Left lung (tissue), 10 donors: ENCODE data around the gene DCXR. TPM values are rescaled to one million over a fixed set of nuclear protein-coding genes. Genes with fewer than 3 reads are reported as not detected.

Experiments used
- ATAC-seq: fragments of 200-7000 bp; cut with Tn5 transposase; one replicate; pipeline ENCODE4 v1.9.1; 2020; ENCODE audit warnings: moderate library complexity
- DNase-seq, 4 donors: peaks; one replicate each; pipeline ENCODE4 v3.0.0-alpha.2; 2013 to 2020
- H3K27ac ChIP-seq, 2 donors: fragments of 200-600 bp; sonication (generic) in 1 of 2; one replicate each; pipeline versions ENCODE4 v1.5.0 to v1.8.0; 2020 to 2021
- H3K27me3 ChIP-seq, 2 donors: fragments of 200-600 bp; sonication (generic) in 1 of 2; one replicate each; pipeline versions ENCODE4 v1.5.0 to v1.8.0; 2020 to 2021
- H3K36me3 ChIP-seq, 2 donors: fragments of 200-600 bp; sonication (generic) in 1 of 2; one replicate each; pipeline versions ENCODE4 v1.5.0 to v1.8.0; 2020 to 2021
- H3K4me1 ChIP-seq, 2 donors: fragments of 200-600 bp; one replicate each; pipeline ENCODE4 v1.8.0; 2021
- H3K4me3 ChIP-seq, 2 donors: fragments of 200-600 bp; sonication (generic) in 1 of 2; one replicate each; pipeline versions ENCODE4 v1.5.0 to v1.8.0; 2020 to 2021; ENCODE audit warnings: mild to moderate bottlenecking in 1 of 2
- H3K9me3 ChIP-seq, 2 donors: fragments of 200-600 bp; sonication (generic) in 1 of 2; one replicate each; pipeline versions ENCODE4 v1.5.0 to v1.8.0; 2020 to 2021
- CTCF ChIP-seq, 2 donors: fragments of 200-600 bp; sonication (generic) in 1 of 2; IDR thresholded peaks; one replicate each; pipeline versions ENCODE4 v1.5.0 to v1.8.0; 2021; ENCODE audit warnings: antibody characterized with exemption in 2 of 2
- intact Hi-C, 2 donors: fragments of 100-400 bp; cut with DNase I; formaldehyde crosslinking; loops; one replicate each; pipeline versions ENCODE4 v1.11.2 to v1.14.2; 2022
- polyA plus RNA-seq, 6 donors: library from polyadenylated mRNA; unstranded; fragments of 120-200 nt; gene quantifications; one replicate each; pipeline ENCODE4 v1.2.1, GENCODE V29; 2013; ENCODE audit not compliant: insufficient read length in 6 of 6
- total RNA-seq, 2 donors: library from RNA; stranded (reverse); fragmentation: NEBNext Ultra II Directional; extraction: Animal tissue kit (Norgen Biotek cat#: 25700); gene quantifications; one replicate each; pipeline ENCODE4 v1.2.1, GENCODE V29; 2021
- donor health status: DM: no; HTN: yes; CAD: no.
- donor health status: DM: no; HTN: no; CAD: no.

DCXR gene
- total and polyA plus RNA-seq, 8 donors = 56.0 to 152 (median 79.4) TPM

- intact Hi-C loops = no loop called here
- Histone ChIP-seq H3K27me3 (no peaks in the 10 kb centered on the region), H3K4me1 (peaks cover 15 to 30% of the 10 kb centered on the region in 2 donors), H3K36me3 (peaks cover 0 to 35% of the 10 kb centered on the region in 2 donors), H3K9me3 (no peaks in the 10 kb centered on the region), H3K27ac (no peak overlapping the region), H3K4me3 (no peak overlapping the region)
- ATAC-seq (no peak), DNase-seq (peak in 1 of 4 donors; percentile 65)
- TF ChIP-seq CTCF (IDR thresholded peaks at IDR 0.05) = no peak
Observed at GRCh38 chr17:82047914-82048570, 10.5 kb upstream of the DCXR start.

- Histone ChIP-seq H3K27ac (no peak overlapping the region), H3K4me1 (peaks cover 9 to 24% of the 10 kb centered on the region in 2 donors), H3K4me3 (no peak overlapping the region), H3K27me3 (no peaks in the 10 kb centered on the region), H3K36me3 (peaks cover 0 to 35% of the 10 kb centered on the region in 2 donors), H3K9me3 (no peaks in the 10 kb centered on the region)
- TF ChIP-seq CTCF (IDR thresholded peaks at IDR 0.05) = no peak
- intact Hi-C loops = no loop called here
- no peak for DNase-seq
- no peak for ATAC-seq
Observed at GRCh38 chr17:82047379-82047778, 9.9 kb upstream of the DCXR start.

GRCh38 chr17:82046903-82047302 is 9.4 kb upstream of the DCXR start:
- intact Hi-C loops = no loop called here
- H3K36me3 ChIP-seq = peaks cover 0 to 35% of the 10 kb centered on the region in 2 donors
- no peak overlapping the region for H3K4me3 ChIP-seq
- no peak for TF ChIP-seq CTCF (IDR thresholded peaks at IDR 0.05)
- peaks cover 7 to 21% of the 10 kb centered on the region in 2 donors for H3K4me1 ChIP-seq
- ATAC-seq (no peak), DNase-seq (no peak)
- no peak overlapping the region for H3K27ac ChIP-seq
- no peaks in the 10 kb centered on the region for H3K9me3 ChIP-seq
- no peaks in the 10 kb centered on the region for H3K27me3 ChIP-seq

GRCh38 chr17:82045936-82046484 is 8.5 kb upstream of the DCXR start:
- Histone ChIP-seq H3K27me3 (no peaks in the 10 kb centered on the region), H3K36me3 (peaks cover 0 to 35% of the 10 kb centered on the region in 2 donors), H3K4me1 (peaks cover 7 to 19% of the 10 kb centered on the region in 2 donors), H3K9me3 (no peaks in the 10 kb centered on the region), H3K27ac (no peak overlapping the region), H3K4me3 (no peak overlapping the region)
- DNase-seq (no peak), ATAC-seq (no peak)
- intact Hi-C loops = no loop called here
- no peak for TF ChIP-seq CTCF (IDR thresholded peaks at IDR 0.05)

- ATAC-seq = no peak
- no peak overlapping the region for H3K27ac ChIP-seq
- H3K27me3 ChIP-seq = no peaks in the 10 kb centered on the region
- peaks cover 0 to 3% of the 10 kb centered on the region in 2 donors for H3K4me1 ChIP-seq
- H3K4me3 ChIP-seq = no peak overlapping the region
- intact Hi-C loops = no loop called here
- peaks cover 0 to 22% of the 10 kb centered on the region in 2 donors for H3K36me3 ChIP-seq
- H3K9me3 ChIP-seq = no peaks in the 10 kb centered on the region
- no peak for TF ChIP-seq CTCF (IDR thresholded peaks at IDR 0.05)
- DNase-seq = no peak
Observed at GRCh38 chr17:82043507-82043906, 6.0 kb upstream of the DCXR start.
